ENCODE data around the gene MC1R.

- TF ChIP-seq CTCF (IDR thresholded peaks at IDR 0.05) (no peak), POLR2A (IDR thresholded peaks at IDR 0.05) (no peak)
Measured at GRCh38 chr16:89903908-89904515, 14.7 kb upstream of the MC1R start.

All from right lobe of liver (tissue), 4 donors.